ENCODE results near the gene MOB1B. TPM values are rescaled to one million over a fixed set of nuclear protein-coding genes. Genes with fewer than 3 reads are reported as not detected.
A peak's percentile ranks its signal among the peaks of the same experiment; 100 is the strongest.

Gene MOB1B
- total RNA-seq, 6 donors from 2014 or later: 10.5 to 34.3 (median 24.2) TPM

DNA sequence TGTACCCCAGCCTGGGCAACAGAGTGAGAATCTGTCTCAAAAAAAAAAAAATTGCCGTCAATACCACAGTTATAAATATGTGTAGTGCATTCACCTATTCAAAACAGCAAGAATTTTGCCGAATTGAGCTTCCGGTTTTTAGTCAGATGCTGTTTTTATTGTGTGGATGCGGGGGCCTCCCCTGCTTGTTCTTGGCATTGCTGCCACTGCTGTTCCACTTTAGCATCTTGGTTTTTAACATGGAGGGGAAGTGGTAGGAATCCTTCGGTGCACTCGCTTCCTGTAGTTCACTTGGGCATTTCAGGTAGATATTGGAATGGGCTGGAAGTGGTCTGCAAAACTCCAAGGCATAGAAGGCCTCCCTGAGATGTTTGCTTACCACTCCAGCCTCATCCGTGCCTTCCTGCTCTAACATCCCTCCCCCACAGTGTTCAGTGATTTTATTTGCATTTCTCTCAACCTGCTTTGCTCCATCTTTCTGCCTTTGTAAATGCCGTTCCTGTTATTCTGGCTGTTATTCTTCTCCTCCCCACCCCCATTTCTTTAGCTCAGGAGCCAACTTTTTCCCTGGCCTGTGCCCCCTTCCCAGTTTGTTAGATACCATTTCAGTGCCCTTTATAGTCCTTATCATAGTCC, 25.5 kb downstream of the MOB1B start:
- H3K27ac ChIP-seq: peak overlapping the region in 1 of 4 donors; percentile 4
- 33 to 57% methylated on average over 8 of the region's 8 CpGs for WGBS, 2 donors

DNA sequence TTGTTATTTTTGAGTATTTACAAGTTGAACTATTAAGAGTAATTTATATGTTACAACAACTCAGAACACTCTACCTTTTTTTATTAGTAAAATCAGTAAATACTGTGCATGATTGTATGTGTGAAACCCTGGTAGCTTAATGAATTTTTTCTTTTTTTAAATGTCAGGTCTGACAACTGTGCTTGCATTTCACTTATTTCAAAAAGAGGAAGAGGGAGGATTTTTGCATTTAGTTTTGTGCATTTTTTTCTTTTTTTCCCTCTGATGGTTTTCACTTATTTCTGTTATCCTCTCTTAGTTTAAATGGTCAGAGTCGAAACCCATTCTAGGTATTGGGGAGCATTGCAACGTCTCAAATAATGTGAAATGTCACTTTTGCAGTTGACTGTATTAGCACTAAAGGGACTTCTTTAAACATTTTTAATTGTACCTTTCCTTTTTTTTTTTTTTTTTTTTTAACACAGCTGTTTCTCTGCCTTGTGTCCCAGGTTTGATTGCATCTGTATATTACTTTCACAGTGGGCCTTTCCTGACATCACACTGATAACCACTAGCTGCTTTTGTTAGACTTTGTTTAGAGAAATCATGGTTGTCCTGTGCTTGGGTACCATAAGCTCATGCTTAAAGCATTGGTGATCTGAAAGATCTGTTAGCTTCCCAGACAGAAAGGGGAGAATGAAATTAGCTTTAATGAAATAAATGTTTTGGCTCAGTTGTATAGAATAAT, 28.5 kb downstream of the MOB1B start:
- no peak for TF ChIP-seq POLR2A (IDR thresholded peaks at IDR 0.05)
- TF ChIP-seq POLR2AphosphoS5 (IDR thresholded peaks at IDR 0.05): no peak
- TF ChIP-seq, protein P1, sequence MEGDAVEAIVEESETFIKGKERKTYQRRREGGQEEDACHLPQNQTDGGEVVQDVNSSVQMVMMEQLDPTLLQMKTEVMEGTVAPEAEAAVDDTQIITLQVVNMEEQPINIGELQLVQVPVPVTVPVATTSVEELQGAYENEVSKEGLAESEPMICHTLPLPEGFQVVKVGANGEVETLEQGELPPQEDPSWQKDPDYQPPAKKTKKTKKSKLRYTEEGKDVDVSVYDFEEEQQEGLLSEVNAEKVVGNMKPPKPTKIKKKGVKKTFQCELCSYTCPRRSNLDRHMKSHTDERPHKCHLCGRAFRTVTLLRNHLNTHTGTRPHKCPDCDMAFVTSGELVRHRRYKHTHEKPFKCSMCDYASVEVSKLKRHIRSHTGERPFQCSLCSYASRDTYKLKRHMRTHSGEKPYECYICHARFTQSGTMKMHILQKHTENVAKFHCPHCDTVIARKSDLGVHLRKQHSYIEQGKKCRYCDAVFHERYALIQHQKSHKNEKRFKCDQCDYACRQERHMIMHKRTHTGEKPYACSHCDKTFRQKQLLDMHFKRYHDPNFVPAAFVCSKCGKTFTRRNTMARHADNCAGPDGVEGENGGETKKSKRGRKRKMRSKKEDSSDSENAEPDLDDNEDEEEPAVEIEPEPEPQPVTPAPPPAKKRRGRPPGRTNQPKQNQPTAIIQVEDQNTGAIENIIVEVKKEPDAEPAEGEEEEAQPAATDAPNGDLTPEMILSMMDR (IDR thresholded peaks at IDR 0.05): no peak
- TF ChIP-seq EP300 (IDR thresholded peaks at IDR 0.05): no peak
- ATAC-seq (ENCODE audit: low FRiP score in 2 of 2): no peak
- Histone ChIP-seq H3K27me3 (no peaks in the 10 kb centered on the region), H3K36me3 (no peaks in the 10 kb centered on the region), H3K9me3 (no peaks in the 10 kb centered on the region), H3K27ac (no peak overlapping the region), H3K4me1 (peaks cover 0 to 18% (median 7%) of the 10 kb centered on the region in 4 donors), H3K4me3 (no peak overlapping the region)
- WGBS, 2 donors: 42 to 63% methylated on average over 2 of the region's 2 CpGs
- no peak for DNase-seq

More for the DNA sequence above, 25.5 kb downstream of the MOB1B start:
- TF ChIP-seq POLR2AphosphoS5 (IDR thresholded peaks at IDR 0.05): no peak
- no peak for TF ChIP-seq EP300 (IDR thresholded peaks at IDR 0.05)
- TF ChIP-seq, protein P1 (IDR thresholded peaks at IDR 0.05): no peak
- no peak for TF ChIP-seq POLR2A (IDR thresholded peaks at IDR 0.05)
- no peaks in the 10 kb centered on the region for H3K9me3 ChIP-seq
- H3K27me3 ChIP-seq: no peaks in the 10 kb centered on the region
- H3K4me3 ChIP-seq: peak overlapping the region in 1 of 4 donors; percentile 4
- ATAC-seq (ENCODE audit: low FRiP score in 2 of 2): peak; percentile 47 to 69
- peaks cover 0 to 23% (median 7%) of the 10 kb centered on the region in 4 donors for H3K4me1 ChIP-seq
- H3K36me3 ChIP-seq: no peaks in the 10 kb centered on the region
- no peak for DNase-seq

DNA sequence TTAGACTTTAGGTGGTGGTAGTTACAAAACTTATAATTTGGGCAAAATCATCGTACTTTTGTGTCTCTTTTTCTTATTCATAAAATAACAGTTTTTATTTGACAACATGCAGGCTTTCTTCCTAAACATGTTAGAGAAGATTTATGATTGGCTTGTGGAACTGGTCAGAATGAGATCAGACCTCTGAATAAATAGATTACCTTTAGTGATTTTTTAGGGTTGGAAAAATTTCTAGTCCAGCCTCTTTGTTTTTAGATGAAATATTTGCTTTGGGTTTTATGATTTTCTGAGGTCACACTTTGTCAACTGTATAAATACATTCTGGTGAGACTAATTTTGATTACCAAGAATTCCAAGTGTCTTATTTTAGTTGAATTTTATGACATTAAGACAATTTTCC, 29.2 kb downstream of the MOB1B start:
- 89 to 94% methylated on average over 1 of the region's 1 CpG for WGBS, 2 donors
- no peak for ATAC-seq (ENCODE audit: low FRiP score in 2 of 2)
- Histone ChIP-seq H3K27ac (no peak overlapping the region), H3K27me3 (no peaks in the 10 kb centered on the region), H3K36me3 (no peaks in the 10 kb centered on the region), H3K4me1 (peaks cover 2 to 11% (median 5%) of the 10 kb centered on the region in 4 donors), H3K4me3 (no peak overlapping the region), H3K9me3 (no peaks in the 10 kb centered on the region)
- TF ChIP-seq POLR2AphosphoS5 (IDR thresholded peaks at IDR 0.05) (no peak), POLR2A (IDR thresholded peaks at IDR 0.05) (no peak), EP300 (IDR thresholded peaks at IDR 0.05) (no peak)
- TF ChIP-seq, protein P1 (IDR thresholded peaks at IDR 0.05): no peak
- no peak for DNase-seq

- ATAC-seq (ENCODE audit: low FRiP score in 2 of 2) (no peak), DNase-seq (no peak)
- TF ChIP-seq, protein P1 (IDR thresholded peaks at IDR 0.05): no peak
- TF ChIP-seq EP300 (IDR thresholded peaks at IDR 0.05) (no peak), POLR2A (IDR thresholded peaks at IDR 0.05) (no peak), POLR2AphosphoS5 (IDR thresholded peaks at IDR 0.05) (no peak)
- no peaks in the 10 kb centered on the region for H3K27me3 ChIP-seq
- no peak overlapping the region for H3K27ac ChIP-seq
- no peak overlapping the region for H3K4me3 ChIP-seq
- no peaks in the 10 kb centered on the region for H3K36me3 ChIP-seq
- peaks cover 3 to 6% (median 5%) of the 10 kb centered on the region in 4 donors for H3K4me1 ChIP-seq
- WGBS, 2 donors: 94 to 95% methylated on average over 2 of the region's 2 CpGs
- H3K9me3 ChIP-seq: no peaks in the 10 kb centered on the region
Observed at GRCh38 chr4:70932984-70933383, 30.8 kb downstream of the MOB1B start.

Data from upper lobe of left lung (tissue), 6 donors.